Neural crest cell (in vitro differentiated cells): ENCODE measurements around the gene DUSP5. TPM values are rescaled to one million over a fixed set of nuclear protein-coding genes. Genes with fewer than 3 reads are reported as not detected.
A peak's percentile ranks its signal among the peaks of the same experiment; 100 is the strongest.
"Not testable (repeated sequence)": the region's sequence is repeated elsewhere in the genome, so short reads cannot be mapped to it uniquely, and the experiment has no call there.

Experiments used
- DNase-seq: peaks from one replicate; pipeline ENCODE4 v3.0.0; 2021; ENCODE audit warnings: low read depth, mixed read lengths, low spot score
- H3K27ac Mint-ChIP-seq: one replicate; pipeline ENCODE4 v1.8.0; 2021; ENCODE audit warnings: mild to moderate bottlenecking, mixed read lengths; ENCODE audit not compliant: unreplicated experiment
- H3K27me3 Mint-ChIP-seq: 2 replicates; pipeline ENCODE4 v1.8.0; 2021; ENCODE audit warnings: low read depth, mild to moderate bottlenecking, mixed read lengths
- H3K36me3 Mint-ChIP-seq: 2 replicates; pipeline ENCODE4 v1.8.0; 2021; ENCODE audit warnings: low read depth, mild to moderate bottlenecking, mixed read lengths
- H3K4me1 Mint-ChIP-seq: 2 replicates; pipeline ENCODE4 v1.8.0; 2021; ENCODE audit warnings: mixed read lengths
- H3K4me3 Mint-ChIP-seq: one replicate; pipeline ENCODE4 v1.8.0; 2021; ENCODE audit warnings: mild to moderate bottlenecking, mixed read lengths
- H3K9me3 Mint-ChIP-seq: 2 replicates; pipeline ENCODE4 v1.8.0; 2021; ENCODE audit warnings: mixed read lengths
- CTCF ChIP-seq: fragments of 200-600 bp; sonication (generic); conservative IDR thresholded peaks from 2 replicates; pipeline ENCODE4 v1.5.0; 2021; ENCODE audit warnings: antibody characterized with exemption, mild to moderate bottlenecking
- total RNA-seq: library from RNA; stranded (reverse); gene quantifications from 2 replicates; pipeline ENCODE4 v1.2.1, GENCODE V29; 2021

Gene DUSP5
- total RNA-seq, 1 donor from 2014 or later = 2.5 TPM

GRCh38 chr10:110461530-110461929, 36.2 kb upstream of the DUSP5 start:
- Mint-ChIP-seq H3K4me1 (peaks cover 69% of the 10 kb centered on the region), H3K9me3 (peaks cover 2% of the 10 kb centered on the region), H3K27ac (no peak overlapping the region), H3K36me3 (no peaks in the 10 kb centered on the region), H3K27me3 (no peaks in the 10 kb centered on the region), H3K4me3 (no peak overlapping the region)
- no peak for DNase-seq
- no peak for TF ChIP-seq CTCF

GRCh38 chr10:110462166-110463095, 35.3 kb upstream of the DUSP5 start:
- Mint-ChIP-seq H3K27me3 (no peaks in the 10 kb centered on the region), H3K36me3 (no peaks in the 10 kb centered on the region), H3K9me3 (peaks cover 2% of the 10 kb centered on the region), H3K27ac (peak overlapping the region; percentile 83), H3K4me1 (peaks cover 69% of the 10 kb centered on the region), H3K4me3 (no peak overlapping the region)
- no peak for DNase-seq
- TF ChIP-seq CTCF = no peak

GRCh38 chr10:110468258-110468657, 29.4 kb upstream of the DUSP5 start:
- H3K27ac Mint-ChIP-seq, H3K9me3 Mint-ChIP-seq, DNase-seq, H3K36me3 Mint-ChIP-seq, H3K27me3 Mint-ChIP-seq, H3K4me3 Mint-ChIP-seq: not testable (repeated sequence)
- peaks cover 41% of the 10 kb centered on the region for H3K4me1 Mint-ChIP-seq

- H3K27me3 Mint-ChIP-seq, H3K36me3 Mint-ChIP-seq: not testable (repeated sequence)
Observed at GRCh38 chr10:110470541-110470940, 27.2 kb upstream of the DUSP5 start.

GRCh38 chr10:110471566-110472139, 26.1 kb upstream of the DUSP5 start:
- no peak overlapping the region for H3K27ac Mint-ChIP-seq
- no peak for TF ChIP-seq CTCF
- no peak overlapping the region for H3K4me3 Mint-ChIP-seq
- no peaks in the 10 kb centered on the region for H3K36me3 Mint-ChIP-seq
- no peaks in the 10 kb centered on the region for H3K27me3 Mint-ChIP-seq
- no peak for DNase-seq
- peaks cover 5% of the 10 kb centered on the region for H3K9me3 Mint-ChIP-seq
- H3K4me1 Mint-ChIP-seq = peaks cover 35% of the 10 kb centered on the region

More at GRCh38 chr10:110470541-110470940, 27.2 kb upstream of the DUSP5 start:
- H3K9me3 Mint-ChIP-seq, H3K27ac Mint-ChIP-seq, DNase-seq, H3K4me3 Mint-ChIP-seq: not testable (repeated sequence)
- H3K4me1 Mint-ChIP-seq = peaks cover 39% of the 10 kb centered on the region

DNA sequence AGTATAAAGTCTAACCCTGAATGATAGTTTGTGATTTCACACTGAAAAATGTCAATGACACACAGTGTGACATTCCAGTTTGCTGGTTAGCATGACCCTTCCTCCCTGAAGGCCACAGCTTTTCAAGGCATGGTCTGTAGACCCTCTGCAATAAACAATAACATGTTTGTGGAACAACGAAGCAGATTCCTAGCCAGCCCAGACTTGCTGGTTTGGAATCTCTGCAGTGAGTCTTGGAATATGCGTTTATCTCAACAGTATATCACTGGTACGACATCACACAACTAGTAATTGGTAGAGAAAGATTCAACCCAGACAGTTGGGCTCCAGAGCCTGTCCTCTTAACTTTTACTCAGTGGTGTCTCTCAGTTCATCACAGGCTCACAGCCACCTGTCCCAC, 23.7 kb upstream of the DUSP5 start:
- Mint-ChIP-seq H3K36me3 (no peaks in the 10 kb centered on the region), H3K4me3 (no peak overlapping the region), H3K27me3 (no peaks in the 10 kb centered on the region), H3K4me1 (peaks cover 35% of the 10 kb centered on the region), H3K27ac (no peak overlapping the region), H3K9me3 (peaks cover 3% of the 10 kb centered on the region)
- no peak for TF ChIP-seq CTCF
- DNase-seq = no peak
